Body of pancreas (tissue), 4 donors: ENCODE results near the gene UBALD1.

Experiments
- CTCF ChIP-seq, 7 experiments: fragments of 450-650 bp in 4 of 7; fragments of 200-600 bp in 3 of 7; sonication (generic) in 3 of 7; IDR thresholded peaks; one replicate each; pipeline ENCODE4 v1.5.1; 2016 to 2019; ENCODE audit warnings: antibody characterized with exemption in 7 of 7
- POLR2A ChIP-seq, 3 donors: fragments of 450-650 bp; IDR thresholded peaks; one replicate each; pipeline ENCODE4 v1.6.1; 2016; ENCODE audit warnings: antibody characterized with exemption in 3 of 3, mild to moderate bottlenecking in 2 of 3

- no peak for TF ChIP-seq CTCF (IDR thresholded peaks at IDR 0.05)
- TF ChIP-seq POLR2A (IDR thresholded peaks at IDR 0.05): no peak
Observed at GRCh38 chr16:4655801-4656200, 41.1 kb upstream of the UBALD1 start.
